Smooth muscle cell (in vitro differentiated cells): Measurements from ENCODE around the gene ANKRA2. TPM values are rescaled to one million over a fixed set of nuclear protein-coding genes. Genes with fewer than 3 reads are reported as not detected.

ENCODE experiments used
- DNase-seq: peaks from one replicate; lab custom pipeline; 2025; ENCODE audit not compliant: unreplicated experiment; lab: John Stamatoyannopoulos, UW
- H2AFZ ChIP-seq: fragments of 200-600 bp; sonication (generic); 2 replicates; pipeline ENCODE4 v1.6.0; 2016; ENCODE audit warnings: antibody characterized with exemption, low read depth, mild to moderate bottlenecking
- H3F3A ChIP-seq: fragments of 200-600 bp; sonication (generic); 2 replicates; pipeline ENCODE4 v1.6.0; 2017; ENCODE audit warnings: antibody characterized with exemption, low read depth
- H3K27ac ChIP-seq: fragments of 200-600 bp; sonication (generic); 2 replicates; pipeline ENCODE4 v1.5.1; 2016; ENCODE audit warnings: low read depth, mild to moderate bottlenecking
- H3K27me3 ChIP-seq: fragments of 200-600 bp; sonication (generic); 2 replicates; pipeline ENCODE4 v1.6.1; 2016; ENCODE audit warnings: low read depth, mild to moderate bottlenecking
- H3K36me3 ChIP-seq: fragments of 200-600 bp; sonication (generic); 2 replicates; pipeline ENCODE4 v1.5.1; 2016; ENCODE audit warnings: low read depth
- H3K4me1 ChIP-seq: fragments of 200-600 bp; sonication (generic); 2 replicates; pipeline ENCODE4 v1.5.1; 2016; ENCODE audit warnings: low read depth
- H3K4me2 ChIP-seq: fragments of 200-600 bp; sonication (generic); 2 replicates; pipeline ENCODE4 v1.6.0; 2016; ENCODE audit warnings: mild to moderate bottlenecking
- H3K4me3 ChIP-seq: fragments of 200-600 bp; sonication (generic); 2 replicates; pipeline ENCODE4 v1.5.1; 2016; ENCODE audit warnings: mild to moderate bottlenecking
- H3K79me2 ChIP-seq: fragments of 200-600 bp; sonication (generic); 2 replicates; pipeline ENCODE4 v1.6.0; 2016; ENCODE audit warnings: low read depth, mild to moderate bottlenecking
- H3K9ac ChIP-seq: fragments of 200-600 bp; sonication (generic); 2 replicates; pipeline ENCODE4 v1.6.0; 2016; ENCODE audit warnings: low read depth
- H3K9me3 ChIP-seq: fragments of 200-600 bp; sonication (generic); replicated peaks from 2 replicates; pipeline ENCODE4 v1.5.1; 2016; ENCODE audit warnings: low read depth
- H4K20me1 ChIP-seq: fragments of 200-600 bp; sonication (generic); 2 replicates; pipeline ENCODE4 v1.6.0; 2016; ENCODE audit warnings: low read depth
- CTCF ChIP-seq: fragments of 200-600 bp; sonication (generic); IDR thresholded peaks from 2 replicates; pipeline ENCODE4 v1.5.1; 2017; ENCODE audit warnings: borderline replicate concordance, mild to moderate bottlenecking, antibody characterized with exemption; ENCODE audit not compliant: insufficient read depth, poor library complexity, severe bottlenecking
- WGBS: methylation state at CpG from one replicate; pipeline ENCODE4 v1.1.7; 2016; ENCODE audit warnings: low lambda C conversion rate; 5-methylcytosine and 5-hydroxymethylcytosine counted together
- polyA plus RNA-seq: library from polyadenylated mRNA; unstranded; fragments of >200 nt; fragmentation: Nextera tagmentation; extraction: Ambion mirVana; gene quantifications from 2 replicates; pipeline ENCODE4 v1.2.1, GENCODE V29; 2016
- total RNA-seq: library from RNA; depleted of rRNA; stranded (reverse); fragments of >200 nt; gene quantifications from 2 replicates; pipeline ENCODE4 v1.2.3, GENCODE V29; 2014

The ANKRA2 gene
- total and polyA plus RNA-seq, 2 experiments from 2014 or later = 24.7 to 34.4 TPM

- H3K27ac ChIP-seq = no peak overlapping the region
- peaks cover 23% of the 10 kb centered on the region for H3F3A ChIP-seq
- WGBS = 91% methylated on average over 2 of the region's 2 CpGs
- no peaks in the 10 kb centered on the region for H3K9me3 ChIP-seq
- no peak overlapping the region for H3K9ac ChIP-seq
- H3K36me3 ChIP-seq = peaks cover 32% of the 10 kb centered on the region
- H2AFZ ChIP-seq = no peak overlapping the region
- no peak for TF ChIP-seq CTCF
- no peak for DNase-seq
- H3K4me2 ChIP-seq = no peak overlapping the region
- no peak overlapping the region for H3K4me3 ChIP-seq
- H3K27me3 ChIP-seq = no peaks in the 10 kb centered on the region
- peaks cover 33% of the 10 kb centered on the region for H4K20me1 ChIP-seq
- H3K4me1 ChIP-seq = no peaks in the 10 kb centered on the region
- H3K79me2 ChIP-seq = peaks cover 8% of the 10 kb centered on the region
Observed at GRCh38 chr5:73507062-73507461, 58.4 kb downstream of the ANKRA2 start.

DNA sequence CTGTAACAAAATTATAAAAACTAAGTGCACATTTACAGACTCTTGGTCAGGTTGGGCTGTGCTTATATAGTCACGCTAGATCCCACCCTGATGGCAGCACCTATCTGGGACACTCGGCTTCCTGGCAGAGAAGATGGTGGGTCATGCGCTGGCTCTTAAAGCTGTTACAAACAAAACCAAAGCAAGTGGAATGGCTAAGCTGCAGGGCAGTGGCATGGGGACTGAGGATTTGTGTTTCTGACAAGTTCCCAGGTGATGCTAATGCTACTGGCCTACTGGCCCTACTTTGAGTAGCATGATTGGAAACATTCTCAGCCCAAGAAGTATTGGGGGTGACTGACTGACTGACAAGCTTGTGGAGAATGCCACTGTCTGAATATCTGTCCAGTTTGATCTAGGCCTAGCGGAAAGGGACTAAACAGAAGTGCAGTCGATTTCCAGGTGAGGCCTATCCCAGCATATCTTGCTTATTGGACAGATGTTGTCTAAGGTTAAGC, 58.9 kb downstream of the ANKRA2 start:
- no peaks in the 10 kb centered on the region for H3K4me1 ChIP-seq
- H3K36me3 ChIP-seq = peaks cover 32% of the 10 kb centered on the region
- no peaks in the 10 kb centered on the region for H3K9me3 ChIP-seq
- no peak overlapping the region for H3K4me2 ChIP-seq
- no peak overlapping the region for H3K27ac ChIP-seq
- TF ChIP-seq CTCF = no peak
- no peak overlapping the region for H2AFZ ChIP-seq
- H4K20me1 ChIP-seq = peaks cover 38% of the 10 kb centered on the region
- H3K27me3 ChIP-seq = no peaks in the 10 kb centered on the region
- H3K4me3 ChIP-seq = no peak overlapping the region
- DNase-seq = no peak
- WGBS = 99% methylated on average over 5 of the region's 5 CpGs
- no peak overlapping the region for H3K9ac ChIP-seq
- H3K79me2 ChIP-seq = peaks cover 13% of the 10 kb centered on the region
- peaks cover 23% of the 10 kb centered on the region for H3F3A ChIP-seq

Other genes starting within 250 kb of the ANKRA2 start
- 9.0 and 10.0 TPM in 2 replicates for gene FOXD1, start 116.9 kb downstream of the ANKRA2 start, total RNA-seq
- 13.8 and 14.3 TPM in 2 replicates for gene FOXD1, start 116.9 kb downstream of the ANKRA2 start, polyA plus RNA-seq
- 433 and 546 TPM in 2 replicates for gene BTF3, start 67.2 kb downstream of the ANKRA2 start, total RNA-seq
- 409 and 460 TPM in 2 replicates for gene BTF3, start 67.2 kb downstream of the ANKRA2 start, polyA plus RNA-seq
- gene UTP15, start 104 bp upstream of the ANKRA2 start, total RNA-seq = 15.2 and 25.5 TPM in 2 replicates
- gene UTP15, start 104 bp upstream of the ANKRA2 start, polyA plus RNA-seq = 10.2 and 13.2 TPM in 2 replicates
- 0.63 and 0.90 TPM in 2 replicates for gene ARHGEF28, start 60.6 kb upstream of the ANKRA2 start, total RNA-seq
- 0.19 and 0.24 TPM in 2 replicates for gene ARHGEF28, start 60.6 kb upstream of the ANKRA2 start, polyA plus RNA-seq